IMR-90 (cell line): ENCODE data around the gene CDH1. TPM values are rescaled to one million over a fixed set of nuclear protein-coding genes. Genes with fewer than 3 reads are reported as not detected.

Experiments
- ATAC-seq: fragments of 200-7000 bp; cut with Tn5 transposase; 2 replicates; pipeline ENCODE4 v1.9.1; 2020; ENCODE audit warnings: low read depth, mild to moderate bottlenecking, moderate library complexity
- BruUV-seq: library from RNA; stranded (reverse); fragments of 400-500 nt; replicated peaks from 2 replicates; lab custom pipeline; 2021; lab: Mats Ljungman, UMichigan
- CTCF ChIA-PET: fragments of 300-600 bp; formaldehyde crosslinking; extraction: SDS; loops from one replicate; lab custom pipeline; 2021; ENCODE audit warnings: antibody characterized with exemption; lab: Yijun Ruan, JAX
- POLR2A ChIA-PET: fragments of 300-600 bp; sonication (Branson Sonifier 250); formaldehyde crosslinking; loops from one replicate; lab custom pipeline; 2022; ENCODE audit warnings: antibody characterized with exemption; ENCODE audit not compliant: unreplicated experiment; lab: Charles Lee
- DNase-seq: peaks from one replicate; pipeline ENCODE4 v3.0.0; 2013
- H2AFZ ChIP-seq: replicated peaks from 2 replicates; pipeline ENCODE3; 2013; ENCODE audit warnings: low read length, mild to moderate bottlenecking; ENCODE audit not compliant: poor library complexity
- H2AK5ac ChIP-seq: 2 replicates; pipeline ENCODE4 v1.6.1; 2013; ENCODE audit warnings: low read depth, low read length, inconsistent platforms
- H2AK9ac ChIP-seq: replicated peaks from 2 replicates; pipeline ENCODE3; 2013; ENCODE audit warnings: mild to moderate bottlenecking, low read depth, low read length, moderate library complexity; ENCODE audit not compliant: poor library complexity
- H2BK120ac ChIP-seq: 2 replicates; pipeline ENCODE4 v1.6.1; 2013; ENCODE audit warnings: low read depth, low read length, inconsistent platforms
- H2BK15ac ChIP-seq: 3 replicates; pipeline ENCODE4 v1.6.1; 2013; ENCODE audit warnings: low read depth, low read length, inconsistent platforms
- H2BK20ac ChIP-seq: 2 replicates; pipeline ENCODE4 v1.6.1; 2013; ENCODE audit warnings: low read depth, mild to moderate bottlenecking, inconsistent platforms, low read length, moderate library complexity
- H2BK5ac ChIP-seq: 2 replicates; pipeline ENCODE4 v1.6.1; 2013; ENCODE audit warnings: mild to moderate bottlenecking, low read depth, low read length, inconsistent platforms; ENCODE audit not compliant: poor library complexity, severe bottlenecking
- H3K14ac ChIP-seq: replicated peaks from 2 replicates; pipeline ENCODE4 v1.6.1; 2013; ENCODE audit warnings: low read depth, low read length, inconsistent platforms
- H3K18ac ChIP-seq: 2 replicates; pipeline ENCODE4 v1.6.1; 2013; ENCODE audit warnings: low read depth, low read length, control low read depth
- H3K23ac ChIP-seq: 2 replicates; pipeline ENCODE4 v1.6.1; 2013; ENCODE audit warnings: low read depth, low read length, inconsistent platforms
- H3K27ac ChIP-seq: 2 replicates; pipeline ENCODE4 v1.5.1; 2013; ENCODE audit warnings: mild to moderate bottlenecking, control low read depth, low read length; ENCODE audit not compliant: insufficient read depth
- H3K27me3 ChIP-seq: 2 replicates; pipeline ENCODE4 v1.6.1; 2013; ENCODE audit warnings: low read length; ENCODE audit not compliant: control insufficient read depth, insufficient read depth
- H3K36me3 ChIP-seq: 2 replicates; pipeline ENCODE4 v1.6.1; 2013; ENCODE audit warnings: low read length, mixed read lengths; ENCODE audit not compliant: control insufficient read depth, insufficient read depth
- H3K4ac ChIP-seq: 2 replicates; pipeline ENCODE4 v1.6.1; 2013; ENCODE audit warnings: low read depth, low read length, inconsistent platforms
- H3K4me1 ChIP-seq: 2 replicates; pipeline ENCODE4 v1.6.1; 2013; ENCODE audit warnings: low read length, mixed read lengths; ENCODE audit not compliant: control insufficient read depth, insufficient read depth
- H3K4me2 ChIP-seq: 2 replicates; pipeline ENCODE4 v1.6.1; 2013; ENCODE audit warnings: low read depth, mild to moderate bottlenecking, control low read depth, low read length, moderate library complexity
- H3K4me3 ChIP-seq: 2 replicates; pipeline ENCODE4 v1.5.1; 2013; ENCODE audit warnings: low read depth, mild to moderate bottlenecking, control low read depth, low read length, moderate library complexity; ENCODE audit not compliant: insufficient read depth
- H3K56ac ChIP-seq: 2 replicates; pipeline ENCODE4 v1.6.1; 2013; ENCODE audit warnings: low read length, inconsistent platforms; ENCODE audit not compliant: insufficient read depth; ENCODE audit errors: extremely low read depth
- H3K79me1 ChIP-seq, 2 experiments: 2 replicates each; pipeline ENCODE4 v1.6.1; 2013; ENCODE audit warnings: low read length in 2 of 2, inconsistent platforms in 1 of 2, low read depth in 1 of 2
- H3K9ac ChIP-seq: 2 replicates; pipeline ENCODE4 v1.6.1; 2013; ENCODE audit warnings: low read depth, low read length, control low read depth
- H3K9me1 ChIP-seq: 2 replicates; pipeline ENCODE4 v1.6.1; 2013; ENCODE audit warnings: low read length, inconsistent platforms; ENCODE audit not compliant: insufficient read depth
- H3K9me3 ChIP-seq: 2 replicates; pipeline ENCODE4 v1.6.1; 2013; ENCODE audit warnings: low read length; ENCODE audit not compliant: control insufficient read depth, insufficient read depth
- H4K20me1 ChIP-seq: 2 replicates; pipeline ENCODE4 v1.6.1; 2013; ENCODE audit warnings: low read length, inconsistent platforms; ENCODE audit not compliant: insufficient read depth
- H4K5ac ChIP-seq: 2 replicates; pipeline ENCODE4 v1.6.1; 2013; ENCODE audit warnings: mild to moderate bottlenecking, low read depth, low read length, control low read depth
- H4K8ac ChIP-seq, 2 experiments: 2 replicates each; pipeline ENCODE4 v1.6.1; 2013; ENCODE audit warnings: low read depth in 2 of 2, low read length in 2 of 2, control low read depth in 1 of 2, inconsistent platforms in 1 of 2
- H4K91ac ChIP-seq: 2 replicates; pipeline ENCODE4 v1.6.1; 2013; ENCODE audit warnings: low read depth, low read length, inconsistent platforms; ENCODE audit not compliant: insufficient read depth
- BHLHE40 ChIP-seq: fragments of 150-350 bp; IDR thresholded peaks from 2 replicates; pipeline ENCODE4 v1.6.1; 2016; ENCODE audit warnings: mild to moderate bottlenecking, low read depth, low read length
- CEBPB ChIP-seq: IDR thresholded peaks from 2 replicates; pipeline ENCODE4 v1.6.1; 2012; ENCODE audit warnings: low read depth, low read length, improper control_type of control experiment
- CHD1 ChIP-seq: IDR thresholded peaks from 2 replicates; pipeline ENCODE4 v1.6.1; 2012; ENCODE audit warnings: low read depth, low read length, improper control_type of control experiment
- CTCF ChIP-seq: conservative IDR thresholded peaks from 2 replicates; pipeline ENCODE4 v1.5.1; 2012; ENCODE audit warnings: mild to moderate bottlenecking, low read depth, low read length, improper control_type of control experiment
- ELK1 ChIP-seq: fragments of 150-350 bp; IDR thresholded peaks from 2 replicates; pipeline ENCODE4 v1.6.1; 2016; ENCODE audit warnings: low read depth, mild to moderate bottlenecking, low read length, moderate library complexity, borderline replicate concordance
- FOS ChIP-seq: fragments of 150-350 bp; IDR thresholded peaks from 2 replicates; pipeline ENCODE4 v1.6.1; 2016; ENCODE audit warnings: low read depth, low read length
- MAFK ChIP-seq: IDR thresholded peaks from 2 replicates; pipeline ENCODE4 v1.6.1; 2012; ENCODE audit warnings: low read depth, low read length, improper control_type of control experiment
- MAZ ChIP-seq: IDR thresholded peaks from 2 replicates; pipeline ENCODE4 v1.6.1; 2012; ENCODE audit warnings: low read depth, mild to moderate bottlenecking, low read length, improper control_type of control experiment, moderate library complexity, borderline replicate concordance
- MXI1 ChIP-seq: IDR thresholded peaks from 2 replicates; pipeline ENCODE4 v1.6.1; 2012; ENCODE audit warnings: low read depth, mild to moderate bottlenecking, low read length, moderate library complexity, borderline replicate concordance
- NFE2L2 ChIP-seq: fragments of 150-350 bp; IDR thresholded peaks from 2 replicates; pipeline ENCODE4 v1.6.1; 2016; ENCODE audit warnings: low read depth, mild to moderate bottlenecking, low read length
- POLR2A ChIP-seq: IDR thresholded peaks from 2 replicates; pipeline ENCODE4 v1.6.1; 2012; ENCODE audit warnings: mild to moderate bottlenecking, low read depth, low read length
- RAD21 ChIP-seq: IDR thresholded peaks from 2 replicates; pipeline ENCODE4 v1.6.1; 2012; ENCODE audit warnings: low read length, improper control_type of control experiment
- RCOR1 ChIP-seq: IDR thresholded peaks from 2 replicates; pipeline ENCODE4 v1.6.1; 2012; ENCODE audit warnings: mild to moderate bottlenecking, low read length, improper control_type of control experiment; ENCODE audit not compliant: insufficient replicate concordance
- RFX5 ChIP-seq: IDR thresholded peaks from 2 replicates; pipeline ENCODE4 v1.8.0; 2012; ENCODE audit warnings: low read depth, mild to moderate bottlenecking, low read length, moderate library complexity
- SMC3 ChIP-seq: fragments of 150-350 bp; IDR thresholded peaks from 2 replicates; pipeline ENCODE4 v1.6.1; 2016; ENCODE audit warnings: low read depth, mild to moderate bottlenecking, antibody characterized with exemption, low read length, moderate library complexity
- USF2 ChIP-seq: fragments of 150-350 bp; IDR thresholded peaks from 2 replicates; pipeline ENCODE4 v1.6.1; 2017; ENCODE audit warnings: mild to moderate bottlenecking, antibody characterized with exemption, low read length, low read depth
- WGBS, 2 experiments: methylation state at CpG; one replicate each; pipeline versions ENCODE4 v1.1.5 to v1.1.7; 2013; ENCODE audit warnings: missing lambda C conversion rate in 2 of 2; ENCODE audit not compliant: insufficient read length in 1 of 2; ENCODE audit errors: extremely low coverage in 2 of 2; 5-methylcytosine and 5-hydroxymethylcytosine counted together
- dilution Hi-C: fragments of 300-500 bp; cut with HindIII; formaldehyde crosslinking; loops from one replicate; pipeline ENCODE4 v1.14.3; 2018; ENCODE audit warnings: low sequenced_read_pairs; ENCODE audit not compliant: unreplicated experiment
- in situ Hi-C: fragments of 300-500 bp; cut with MboI; formaldehyde crosslinking; loops from 3 replicates; pipeline ENCODE4 v1.14.3; 2019; ENCODE audit warnings: low sequenced_read_pairs, inconsistent platforms, mixed read lengths
- intact Hi-C: fragments of 100-400 bp; cut with micrococcal nuclease; formaldehyde crosslinking; loops from 2 replicates; pipeline ENCODE4 v1.10.0; 2022
- polyA plus RNA-seq, 3 experiments: library from polyadenylated mRNA; depleted of rRNA; stranded (reverse); fragments of >200 nt; gene quantifications; 2 replicates each; pipeline ENCODE4 v1.2.3, GENCODE V29; 2012; ENCODE audit warnings: low replicate concordance in 1 of 3
- total RNA-seq: library from RNA; depleted of rRNA; stranded (reverse); fragments of >200 nt; gene quantifications from 2 replicates; pipeline ENCODE4 v1.2.3, GENCODE V29; 2012

CDH1 gene
- total and polyA plus RNA-seq, 2 of the 4 experiments (the other 2 are of a cell fraction): under 0.01 TPM; not detected in 1

GRCh38 chr16:68814516-68814915 lies 77.4 kb downstream of the CDH1 start:
- no peak for TF ChIP-seq SMC3
- no peak for TF ChIP-seq MAFK
- no peak for TF ChIP-seq MAZ
- no peak for TF ChIP-seq CHD1
- no peak for TF ChIP-seq RCOR1
- no peak for TF ChIP-seq MXI1
- no peak for TF ChIP-seq RAD21
- TF ChIP-seq CEBPB: no peak
- no peak for TF ChIP-seq ELK1
- TF ChIP-seq CTCF: no peak
- no peak for TF ChIP-seq BHLHE40
- no peak for TF ChIP-seq POLR2A
- no peak for TF ChIP-seq FOS
- TF ChIP-seq USF2: no peak
- no peak for TF ChIP-seq RFX5
- no peak for TF ChIP-seq NFE2L2
- Histone ChIP-seq H3K14ac (no peak overlapping the region), H3K79me1 (no peaks in the 10 kb centered on the region), H4K8ac (no peak overlapping the region), H3K18ac (no peak overlapping the region), H2AFZ (no peak overlapping the region), H3K4me2 (no peak overlapping the region), H4K20me1 (no peaks in the 10 kb centered on the region), H3K4me1 (no peaks in the 10 kb centered on the region), H3K27me3 (peaks cover 8% of the 10 kb centered on the region), H2BK120ac (no peak overlapping the region), H3K9me3 (no peaks in the 10 kb centered on the region), H3K9me1 (no peaks in the 10 kb centered on the region), H3K23ac (no peak overlapping the region), H2BK20ac (no peak overlapping the region), H2BK5ac (no peak overlapping the region), H2AK9ac (no peak overlapping the region), H3K4ac (no peak overlapping the region), H2AK5ac (no peak overlapping the region), H4K5ac (no peak overlapping the region), H4K91ac (no peak overlapping the region), H3K4me3 (no peak overlapping the region), H3K36me3 (no peaks in the 10 kb centered on the region), H3K9ac (no peak overlapping the region), H3K27ac (no peak overlapping the region), H2BK15ac (no peak overlapping the region), H3K56ac (no peak overlapping the region)
- no peak for ATAC-seq
- no TSS peak for BruUV-seq
- POLR2A ChIA-PET: no interaction called here
- CTCF ChIA-PET: no interaction called here
- intact Hi-C loops: no loop called here
- no peak for DNase-seq
- WGBS, 2 experiments: no CpG with 5 or more reads among the region's 3 CpGs
- in situ Hi-C loops: no loop called here
- dilution Hi-C loops: no loop called here
